ENCODE data around the gene CEPT1. TPM values are rescaled to one million over a fixed set of nuclear protein-coding genes. Genes with fewer than 3 reads are reported as not detected.
A peak's percentile ranks its signal among the peaks of the same experiment; 100 is the strongest.

Gene CEPT1
- total RNA-seq, 1 donor from 2014 or later = 127 TPM

DNA sequence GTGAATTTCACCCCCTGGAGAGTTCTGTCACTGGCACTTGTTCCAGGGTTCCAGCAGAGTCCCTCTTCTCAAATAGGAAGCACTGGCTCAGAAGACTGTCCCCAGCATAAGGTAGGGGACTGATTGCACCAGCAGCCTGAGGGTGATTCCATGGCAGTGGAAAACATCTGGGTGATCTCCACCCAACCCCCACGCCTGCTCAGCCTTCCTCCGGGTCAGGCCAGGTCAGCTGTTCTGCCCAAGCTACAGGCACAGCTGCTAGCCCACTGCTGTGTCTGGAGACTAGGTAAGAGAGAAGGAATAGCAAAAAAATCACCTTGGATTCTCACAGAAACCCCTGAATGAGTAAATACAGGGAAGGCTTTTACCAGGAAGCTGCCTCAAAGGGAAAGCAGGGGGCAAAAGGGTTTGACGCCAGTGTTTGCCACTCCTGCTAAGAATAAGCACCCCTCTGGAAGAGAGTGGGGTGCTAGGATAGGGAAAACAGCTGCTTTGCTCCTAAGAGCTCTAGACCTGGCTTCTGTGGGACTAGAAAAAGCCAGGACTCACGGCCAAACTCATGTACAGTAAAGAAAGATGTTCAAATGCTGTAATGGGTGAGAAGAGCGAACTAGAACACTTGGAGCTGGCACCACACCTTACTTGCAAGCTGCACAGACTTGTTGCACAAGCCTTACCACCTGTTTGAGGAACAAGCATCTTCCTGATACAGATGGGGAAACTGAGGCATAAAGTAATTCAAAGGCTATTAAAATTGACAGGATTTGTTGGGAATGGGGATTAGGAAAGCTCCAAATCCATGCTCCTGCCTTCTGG, 61.5 kb downstream of the CEPT1 start:
- peaks cover 3% of the 10 kb centered on the region for H3K36me3 Mint-ChIP-seq (ENCODE audit: low read depth, unreplicated experiment)
- H3K9me3 Mint-ChIP-seq (ENCODE audit: unreplicated experiment) = no peaks in the 10 kb centered on the region
- no peak overlapping the region for H3K27ac Mint-ChIP-seq (ENCODE audit: unreplicated experiment)
- peaks cover 42% of the 10 kb centered on the region for H3K4me1 Mint-ChIP-seq (ENCODE audit: unreplicated experiment)
- DNase-seq (ENCODE audit: low spot score) = no peak
- H3K4me3 Mint-ChIP-seq (ENCODE audit: unreplicated experiment) = no peak overlapping the region
- H3K27me3 Mint-ChIP-seq (ENCODE audit: unreplicated experiment) = peaks cover 27% of the 10 kb centered on the region
- TF ChIP-seq, protein P1, sequence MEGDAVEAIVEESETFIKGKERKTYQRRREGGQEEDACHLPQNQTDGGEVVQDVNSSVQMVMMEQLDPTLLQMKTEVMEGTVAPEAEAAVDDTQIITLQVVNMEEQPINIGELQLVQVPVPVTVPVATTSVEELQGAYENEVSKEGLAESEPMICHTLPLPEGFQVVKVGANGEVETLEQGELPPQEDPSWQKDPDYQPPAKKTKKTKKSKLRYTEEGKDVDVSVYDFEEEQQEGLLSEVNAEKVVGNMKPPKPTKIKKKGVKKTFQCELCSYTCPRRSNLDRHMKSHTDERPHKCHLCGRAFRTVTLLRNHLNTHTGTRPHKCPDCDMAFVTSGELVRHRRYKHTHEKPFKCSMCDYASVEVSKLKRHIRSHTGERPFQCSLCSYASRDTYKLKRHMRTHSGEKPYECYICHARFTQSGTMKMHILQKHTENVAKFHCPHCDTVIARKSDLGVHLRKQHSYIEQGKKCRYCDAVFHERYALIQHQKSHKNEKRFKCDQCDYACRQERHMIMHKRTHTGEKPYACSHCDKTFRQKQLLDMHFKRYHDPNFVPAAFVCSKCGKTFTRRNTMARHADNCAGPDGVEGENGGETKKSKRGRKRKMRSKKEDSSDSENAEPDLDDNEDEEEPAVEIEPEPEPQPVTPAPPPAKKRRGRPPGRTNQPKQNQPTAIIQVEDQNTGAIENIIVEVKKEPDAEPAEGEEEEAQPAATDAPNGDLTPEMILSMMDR (IDR thresholded peaks at IDR 0.05; ENCODE audit: unreplicated experiment) = no peak

DNA sequence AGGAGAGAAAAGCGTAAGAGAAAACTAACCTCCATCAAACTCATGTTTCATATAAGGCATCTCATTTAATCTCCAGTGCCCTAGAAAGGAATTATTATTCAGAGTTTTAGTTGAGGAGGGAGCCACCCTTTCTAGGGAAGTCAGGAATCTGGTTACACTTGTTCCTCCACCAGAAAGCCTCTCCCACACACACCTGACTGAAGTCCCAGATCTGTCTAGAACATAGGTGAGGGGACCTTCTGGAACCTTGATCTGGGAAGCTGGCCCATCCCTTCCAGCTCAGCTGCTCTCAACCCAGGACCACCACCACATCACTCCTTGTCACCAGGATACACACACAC, 62.3 kb downstream of the CEPT1 start:
- H3K27ac Mint-ChIP-seq (ENCODE audit: unreplicated experiment) = no peak overlapping the region
- no peak for DNase-seq (ENCODE audit: low spot score)
- peak overlapping the region; percentile 53 for H3K4me3 Mint-ChIP-seq (ENCODE audit: unreplicated experiment)
- H3K9me3 Mint-ChIP-seq (ENCODE audit: unreplicated experiment) = no peaks in the 10 kb centered on the region
- TF ChIP-seq, protein P1 (IDR thresholded peaks at IDR 0.05; ENCODE audit: unreplicated experiment) = no peak
- H3K4me1 Mint-ChIP-seq (ENCODE audit: unreplicated experiment) = peaks cover 36% of the 10 kb centered on the region
- peaks cover 2% of the 10 kb centered on the region for H3K36me3 Mint-ChIP-seq (ENCODE audit: low read depth, unreplicated experiment)
- H3K27me3 Mint-ChIP-seq (ENCODE audit: unreplicated experiment) = peaks cover 22% of the 10 kb centered on the region

DNA sequence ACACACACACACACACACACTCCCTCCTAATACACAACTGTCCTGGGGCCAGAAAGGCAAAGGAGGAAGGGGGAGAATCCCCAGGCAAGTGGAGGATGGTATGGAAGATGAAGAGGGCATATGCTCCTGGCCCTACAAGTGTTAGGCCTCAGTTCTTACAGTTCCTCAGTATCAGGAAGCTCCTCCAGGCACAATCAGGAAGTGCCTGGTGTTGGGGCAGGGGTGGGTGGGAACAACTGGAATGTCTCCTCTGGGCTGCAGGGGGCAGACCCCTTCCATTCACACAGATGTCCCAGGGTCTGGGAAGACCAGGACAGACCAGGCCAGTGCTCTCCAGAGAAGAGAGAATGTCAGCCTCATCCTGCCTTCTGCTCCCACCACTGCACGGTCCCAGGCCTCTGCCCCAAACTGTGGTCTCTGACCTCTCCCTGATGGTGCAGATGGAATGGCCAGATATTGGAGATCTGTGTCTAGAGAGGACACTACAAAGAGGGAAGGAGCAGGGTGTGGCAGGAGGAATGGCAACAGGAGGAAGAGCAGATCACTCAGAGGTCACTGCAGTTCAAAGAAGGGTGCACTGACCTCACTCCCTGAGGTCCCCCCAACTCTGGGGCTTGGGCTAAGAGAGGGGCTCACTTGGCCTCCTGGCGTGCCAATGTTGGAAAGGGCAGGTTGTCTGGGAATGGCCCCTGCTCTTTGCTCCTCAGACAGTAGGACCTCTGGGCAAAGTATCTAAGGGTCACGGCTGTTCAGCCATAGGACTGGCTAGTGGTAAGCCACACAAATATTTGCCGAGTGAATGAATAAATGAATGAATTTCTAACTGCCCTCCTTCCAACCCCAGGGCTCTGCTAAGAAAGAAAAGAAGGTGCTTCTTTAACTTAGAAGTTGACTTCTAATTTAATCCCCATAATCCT, 62.9 kb downstream of the CEPT1 start:
- Mint-ChIP-seq H3K27ac (ENCODE audit: unreplicated experiment) (no peak overlapping the region), H3K27me3 (ENCODE audit: unreplicated experiment) (peaks cover 17% of the 10 kb centered on the region), H3K36me3 (ENCODE audit: low read depth, unreplicated experiment) (no peaks in the 10 kb centered on the region), H3K4me1 (ENCODE audit: unreplicated experiment) (peaks cover 33% of the 10 kb centered on the region), H3K9me3 (ENCODE audit: unreplicated experiment) (no peaks in the 10 kb centered on the region), H3K4me3 (ENCODE audit: unreplicated experiment) (peak overlapping the region; percentile 53)
- no peak for DNase-seq (ENCODE audit: low spot score)
- TF ChIP-seq, protein P1 (IDR thresholded peaks at IDR 0.05; ENCODE audit: unreplicated experiment) = no peak

DNA sequence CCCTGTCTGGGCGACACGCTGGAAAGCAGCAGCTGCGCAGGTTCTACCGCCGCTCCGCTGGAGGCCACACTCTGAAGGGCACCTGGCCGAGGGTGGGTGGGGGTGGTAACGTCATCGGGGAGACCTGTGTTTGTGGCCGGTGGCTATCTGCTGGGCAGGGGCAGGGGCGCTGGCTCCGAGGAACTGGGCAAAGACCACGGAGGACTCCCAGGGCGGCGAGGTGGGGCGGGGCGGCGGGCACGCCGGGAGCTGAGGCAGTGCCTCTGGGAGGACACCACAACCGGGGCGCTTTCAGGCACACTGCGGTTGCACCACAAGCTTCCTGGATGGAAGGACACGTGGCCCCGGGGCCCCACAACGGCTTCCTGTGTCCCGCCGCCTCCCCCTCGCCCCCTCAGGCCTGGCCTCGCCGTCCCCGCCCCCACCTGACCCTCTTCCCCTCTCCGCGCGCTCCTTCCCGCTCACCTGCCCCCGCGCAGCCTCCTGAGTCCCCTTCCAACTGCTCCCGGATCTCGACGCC, 63.7 kb downstream of the CEPT1 start:
- Mint-ChIP-seq H3K4me3 (ENCODE audit: unreplicated experiment) (no peak overlapping the region), H3K9me3 (ENCODE audit: unreplicated experiment) (no peaks in the 10 kb centered on the region), H3K27me3 (ENCODE audit: unreplicated experiment) (peaks cover 17% of the 10 kb centered on the region), H3K36me3 (ENCODE audit: low read depth, unreplicated experiment) (no peaks in the 10 kb centered on the region), H3K27ac (ENCODE audit: unreplicated experiment) (no peak overlapping the region), H3K4me1 (ENCODE audit: unreplicated experiment) (peaks cover 35% of the 10 kb centered on the region)
- TF ChIP-seq, protein P1 (IDR thresholded peaks at IDR 0.05; ENCODE audit: unreplicated experiment) = no peak
- DNase-seq (ENCODE audit: low spot score) = no peak
